K562 (cell line): ENCODE measurements around the gene GFM1. TPM values are rescaled to one million over a fixed set of nuclear protein-coding genes. Genes with fewer than 3 reads are reported as not detected.

Experiments
- ATAC-seq: fragments of 200-7000 bp; cut with Tn5 transposase; 3 replicates; pipeline ENCODE4 v1.9.1; 2020; ENCODE audit warnings: moderate library complexity
- BruUV-seq: library from RNA; stranded (reverse); fragments of 400-500 nt; replicated peaks from 2 replicates; lab custom pipeline; 2021; lab: Mats Ljungman, UMichigan
- CTCF ChIA-PET: fragments of 300-600 bp; formaldehyde crosslinking; extraction: SDS; loops from one replicate; lab custom pipeline; 2021; ENCODE audit warnings: low intra/inter-chr PET ratio; lab: Yijun Ruan, JAX
- POLR2A ChIA-PET: fragments of 300-600, 350-650 bp; sonication (Branson Sonifier 250); formaldehyde crosslinking; extraction: SDS; loops from one replicate; lab custom pipeline; 2021; ENCODE audit warnings: antibody characterized with exemption, inconsistent platforms; lab: Yijun Ruan, JAX
- DNase-seq, 4 experiments: peaks; one replicate each; pipeline versions ENCODE4 v3.0.0 to v3.0.0-alpha.2; 2011 to 2018; ENCODE audit warnings: low spot score in 3 of 4, mixed read lengths in 3 of 4; ENCODE audit errors: extremely low read depth in 1 of 4
- FAIRE-seq: peaks from 2 replicates; lab custom pipeline; 2011; peaks lifted over from hg19 to GRCh38; lab: Jason Lieb, UNC
- H2AFZ ChIP-seq: 2 replicates; pipeline ENCODE4 v1.6.0; 2011; ENCODE audit warnings: low read depth, low read length, control low read depth, inconsistent platforms
- H3K27ac ChIP-seq: fragments of 200-600 bp; 3 replicates; pipeline ENCODE4 v1.8.0; 2011; ENCODE audit warnings: low read depth, mild to moderate bottlenecking, control low read depth, inconsistent platforms, low read length, moderate library complexity, mixed read lengths; ENCODE audit errors: extremely low read depth
- H3K27me3 ChIP-seq, 2 experiments: fragments of 300-600 bp in 1 of 2; 2 replicates in 1 of 2; 3 replicates in 1 of 2; pipeline versions ENCODE4 v1.6.0 to v1.8.0; 2011; ENCODE audit warnings: inconsistent platforms in 2 of 2, low read length in 2 of 2, mild to moderate bottlenecking in 1 of 2, mixed read lengths in 1 of 2, moderate library complexity in 1 of 2; ENCODE audit not compliant: control insufficient read depth in 2 of 2, insufficient read depth in 2 of 2
- H3K36me3 ChIP-seq: fragments of 300-600 bp; 3 replicates; pipeline ENCODE4 v1.8.0; 2011; ENCODE audit warnings: mild to moderate bottlenecking, low read length, inconsistent platforms; ENCODE audit not compliant: control insufficient read depth, insufficient read depth
- H3K4me1 ChIP-seq, 2 experiments: fragments of 200-600 bp in 1 of 2; replicated peaks in 1 of 2; 2 replicates in 1 of 2; 3 replicates in 1 of 2; pipeline versions ENCODE4 v1.5.1 to v1.8.0; 2011; ENCODE audit warnings: inconsistent platforms in 2 of 2, low read length in 2 of 2, mild to moderate bottlenecking in 1 of 2, mixed read lengths in 1 of 2, moderate library complexity in 1 of 2; ENCODE audit not compliant: control insufficient read depth in 2 of 2, insufficient read depth in 2 of 2
- H3K4me2 ChIP-seq: 2 replicates; pipeline ENCODE4 v1.6.1; 2011; ENCODE audit warnings: low read length, control low read depth, inconsistent platforms, mixed read lengths; ENCODE audit not compliant: insufficient read depth
- H3K4me3 ChIP-seq: fragments of 200-600 bp; sonication (generic), shearing (Covaris generic); 2 replicates; pipeline ENCODE4 v1.5.1; 2016; ENCODE audit warnings: control low read depth, inconsistent platforms
- H3K79me2 ChIP-seq: fragments of 200-600 bp; 3 replicates; pipeline ENCODE4 v1.8.0; 2011; ENCODE audit warnings: low read length, inconsistent platforms; ENCODE audit not compliant: control insufficient read depth, insufficient read depth
- H3K9ac ChIP-seq, 2 experiments: 2 replicates each; pipeline versions ENCODE4 v1.6.0 to v1.6.1; 2011; ENCODE audit warnings: low read depth in 2 of 2, low read length in 2 of 2, control low read depth in 1 of 2, inconsistent platforms in 1 of 2, mild to moderate bottlenecking in 1 of 2, mixed read lengths in 1 of 2; ENCODE audit not compliant: insufficient read depth in 1 of 2
- H3K9me1 ChIP-seq: one replicate; pipeline ENCODE4 v1.6.0; 2011; ENCODE audit warnings: inconsistent platforms, mild to moderate bottlenecking, low read length, moderate library complexity; ENCODE audit not compliant: control insufficient read depth, insufficient read depth
- H3K9me3 ChIP-seq: replicated peaks from 2 replicates; pipeline ENCODE4 v1.5.1; 2011; ENCODE audit warnings: low read depth, low read length, inconsistent platforms; ENCODE audit not compliant: control insufficient read depth, insufficient read depth
- H4K20me1 ChIP-seq: replicated peaks from 2 replicates; pipeline ENCODE4 v1.6.1; 2011; ENCODE audit warnings: low read length, inconsistent platforms, mixed read lengths; ENCODE audit not compliant: control insufficient read depth, insufficient read depth
- C11orf30 ChIP-seq: fragments of 450-650 bp; IDR thresholded peaks from 2 replicates; pipeline ENCODE4 v1.6.1; 2016; ENCODE audit warnings: low read depth, mild to moderate bottlenecking
- CHCHD3 ChIP-seq: fragments of 250-450 bp; sonication (Bioruptor Pico); IDR thresholded peaks from 2 replicates; pipeline ENCODE4 v2.1.2; 2022; ENCODE audit warnings: mild to moderate bottlenecking
- MAFF ChIP-seq: IDR thresholded peaks from 2 replicates; pipeline ENCODE4 v1.6.1; 2012; ENCODE audit warnings: low read length, improper control_type of control experiment
- MAFG ChIP-seq: fragments of 450-650 bp; conservative IDR thresholded peaks from 2 replicates; pipeline ENCODE4 v1.6.1; 2016; ENCODE audit warnings: missing genetic modification characterization, missing compliant biosample characterization
- MAFK ChIP-seq: IDR thresholded peaks from 2 replicates; pipeline ENCODE4 v1.6.1; 2011; ENCODE audit warnings: low read length, improper control_type of control experiment
- NR4A1 ChIP-seq, 2 experiments: fragments of 250-450 bp in 1 of 2; fragments of 450-650 bp in 1 of 2; sonication (Bioruptor Pico) in 1 of 2; IDR thresholded peaks; 2 replicates each; pipeline versions ENCODE4 v1.4.0 to v1.6.1; 2016 to 2020; ENCODE audit warnings: mild to moderate bottlenecking in 2 of 2, missing compliant biosample characterization in 1 of 2, missing genetic modification characterization in 1 of 2, moderate library complexity in 1 of 2
- ZNF3 ChIP-seq: fragments of 250-450 bp; sonication (Bioruptor Pico); IDR thresholded peaks from 2 replicates; pipeline ENCODE4 v1.5.0; 2021; ENCODE audit warnings: mild to moderate bottlenecking, moderate library complexity
- ZNF316 ChIP-seq: fragments of 450-650 bp; IDR thresholded peaks from 2 replicates; pipeline ENCODE4 v1.6.1; 2016
- ZNF695 ChIP-seq: fragments of 450-650 bp; formaldehyde crosslinking; IDR thresholded peaks from 2 replicates; pipeline ENCODE4 v1.4.0; 2020; ENCODE audit warnings: mild to moderate bottlenecking, moderate library complexity
- WGBS: fragments of 100-300 bp; shearing (Covaris generic); methylation state at CpG from one replicate; pipeline ENCODE4 v1.1.6; 2016; ENCODE audit warnings: low coverage, mixed read lengths; ENCODE audit not compliant: insufficient coverage; ENCODE audit errors: missing lambda C conversion rate; 5-methylcytosine and 5-hydroxymethylcytosine counted together
- in situ Hi-C: fragments of 300-500 bp; cut with MboI; formaldehyde crosslinking; loops from 4 replicates; pipeline ENCODE4 v1.15.0; 2018; ENCODE audit warnings: inconsistent platforms, mixed read lengths
- intact Hi-C: fragments of 100-400 bp; cut with micrococcal nuclease; formaldehyde crosslinking; loops from 2 replicates; pipeline ENCODE4 v1.14.2; 2022
- polyA plus RNA-seq, 8 experiments: library from polyadenylated mRNA; depleted of rRNA in 4 of 8; stranded (reverse) in 5 of 8; unstranded in 3 of 8; fragments of >200 nt; fragmentation: Nextera tagmentation in 2 of 8; fragmentation: Illumina TruSeq in 1 of 8; extraction: Ambion mirVana in 2 of 8; extraction: Trizol in 1 of 8; gene quantifications; 2 replicates each; pipeline versions ENCODE4 v1.2.1 to v1.2.3, GENCODE V29; 2011 to 2014; ENCODE audit warnings: inconsistent platforms in 1 of 8, missing spikeins in 1 of 8
- total RNA-seq, 7 experiments: library from RNA; depleted of rRNA in 6 of 7; stranded (reverse); fragments of >200 nt in 6 of 7; fragmentation: Illumina TruSeq in 2 of 7; extraction: Trizol in 2 of 7; gene quantifications; 2 replicates each; pipeline versions ENCODE4 v1.2.1 to v1.2.3, GENCODE V29; 2011 to 2021; ENCODE audit warnings: low replicate concordance in 1 of 7

GFM1 gene
- total and polyA plus RNA-seq, 9 of the 15 experiments (the other 6 are each of a cell fraction or from before 2014, with no cell fraction given): 38.9 to 86.7 (median 64.8) TPM

GRCh38 chr3:158683230-158683962 lies 39.1 kb downstream of the GFM1 start:
- no peaks in the 10 kb centered on the region for H3K9me3 ChIP-seq
- ATAC-seq (no peak), DNase-seq (no peak), FAIRE-seq (no peak)
- peaks cover 73% of the 10 kb centered on the region for H3K36me3 ChIP-seq
- H3K79me2 ChIP-seq: peaks cover 23% of the 10 kb centered on the region
- in situ Hi-C loops (no loop called here), intact Hi-C loops (no loop called here)
- H3K4me2 ChIP-seq: no peak overlapping the region
- peak; percentile 89 for TF ChIP-seq ZNF316
- no peak for TF ChIP-seq CHCHD3
- peak; percentile 71; the same call in 1 of the 2 replicates for TF ChIP-seq MAFK
- TF ChIP-seq NR4A1 (CRISPR knock-in tag; IDR thresholded peaks at IDR 0.05): no peak
- TF ChIP-seq NR4A1 (tag; IDR thresholded peaks at IDR 0.05): no peak
- TF ChIP-seq C11orf30: peak; percentile 71
- TF ChIP-seq ZNF695 (CRISPR knock-in tag): no peak
- TF ChIP-seq ZNF3 (CRISPR knock-in tag): no peak
- TF ChIP-seq MAFF: peak; percentile 77
- TF ChIP-seq MAFG (tag): peak; percentile 39
- no peak overlapping the region for H3K9ac ChIP-seq
- H3K4me3 ChIP-seq: no peak overlapping the region
- no peak overlapping the region for H2AFZ ChIP-seq
- H3K4me1 ChIP-seq: peaks cover 11 to 34% of the 10 kb centered on the region in 2 experiments; a peak in 4 of 5 replicates
- no peak overlapping the region for H3K27ac ChIP-seq
- POLR2A ChIA-PET: no interaction called here
- no peaks in the 10 kb centered on the region for H3K27me3 ChIP-seq
- CTCF ChIA-PET: no interaction called here
- no peaks in the 10 kb centered on the region for H3K9me1 ChIP-seq
- H4K20me1 ChIP-seq: no peaks in the 10 kb centered on the region
- BruUV-seq: no TSS peak
- WGBS: 89% methylated on average over 5 of the region's 5 CpGs
